H1 (cell line): ENCODE results near the gene ADAM21. TPM values are rescaled to one million over a fixed set of nuclear protein-coding genes. Genes with fewer than 3 reads are reported as not detected.

Experiments
- CTCF ChIA-PET: fragments of 300-600 bp; sonication (Branson Sonifier 250); formaldehyde crosslinking; loops from one replicate; lab custom pipeline; 2021; ENCODE audit not compliant: partially characterized antibody; lab: Charles Lee
- POLR2A ChIA-PET: fragments of 300-600 bp; sonication (Branson Sonifier 250); formaldehyde crosslinking; loops from one replicate; lab custom pipeline; 2021; ENCODE audit warnings: inconsistent platforms; ENCODE audit not compliant: partially characterized antibody; lab: Charles Lee
- DNase-seq, 2 experiments: peaks; one replicate each; pipeline versions ENCODE4 v3.0.0 to v3.0.0-alpha.2; 2010 to 2022; ENCODE audit warnings: low spot score in 2 of 2, low read depth in 1 of 2, mixed read lengths in 1 of 2
- FAIRE-seq: peaks from 2 replicates; lab custom pipeline; 2011; peaks lifted over from hg19 to GRCh38; lab: Jason Lieb, UNC
- H2AFZ ChIP-seq: 2 replicates; pipeline ENCODE4 v1.8.1; 2012; ENCODE audit warnings: low read length, inconsistent platforms
- H2AK5ac ChIP-seq: 2 replicates; pipeline ENCODE4 v1.6.1; 2013; ENCODE audit warnings: low read depth, low read length
- H2BK120ac ChIP-seq: replicated peaks from 2 replicates; pipeline ENCODE3; 2013; ENCODE audit warnings: low read depth, low read length, inconsistent platforms
- H2BK12ac ChIP-seq: 2 replicates; pipeline ENCODE4 v1.6.1; 2013; ENCODE audit warnings: low read depth, low read length
- H2BK15ac ChIP-seq: 2 replicates; pipeline ENCODE4 v1.6.1; 2013; ENCODE audit warnings: low read length
- H2BK20ac ChIP-seq: 2 replicates; pipeline ENCODE4 v1.6.1; 2013; ENCODE audit warnings: low read length
- H2BK5ac ChIP-seq: 2 replicates; pipeline ENCODE4 v1.6.1; 2013; ENCODE audit warnings: low read depth, low read length
- H3K14ac ChIP-seq: 2 replicates; pipeline ENCODE4 v1.6.1; 2013; ENCODE audit warnings: inconsistent platforms; ENCODE audit not compliant: insufficient read length
- H3K18ac ChIP-seq: 2 replicates; pipeline ENCODE4 v1.6.1; 2013; ENCODE audit warnings: low read length; ENCODE audit errors: extremely low read depth
- H3K23ac ChIP-seq: 2 replicates; pipeline ENCODE4 v1.6.1; 2013; ENCODE audit warnings: inconsistent platforms; ENCODE audit not compliant: insufficient read length
- H3K23me2 ChIP-seq: 2 replicates; pipeline ENCODE4 v1.6.1; 2013; ENCODE audit warnings: low read depth, low read length
- H3K27ac ChIP-seq: 2 replicates; pipeline ENCODE4 v1.6.1; 2011; ENCODE audit warnings: low read depth, low read length, inconsistent platforms
- H3K27me3 ChIP-seq, 4 experiments: replicated peaks in 1 of 4; 1 replicate in 1 of 4; 2 replicates in 3 of 4; pipeline versions ENCODE4 v1.6.1 to v1.8.1; 2011 to 2013; ENCODE audit warnings: low read length in 3 of 4, mild to moderate bottlenecking in 3 of 4, inconsistent platforms in 2 of 4, mixed read lengths in 2 of 4, moderate library complexity in 1 of 4; ENCODE audit not compliant: control insufficient read depth in 3 of 4, insufficient read depth in 3 of 4; ENCODE audit errors: extremely low read depth in 1 of 4
- H3K36me3 ChIP-seq, 4 experiments: 2 replicates each; pipeline versions ENCODE4 v1.6.1 to v1.8.1; 2011 to 2013; ENCODE audit warnings: mild to moderate bottlenecking in 4 of 4, low read length in 3 of 4, moderate library complexity in 2 of 4, control low read depth in 1 of 4, inconsistent platforms in 1 of 4; ENCODE audit not compliant: insufficient read depth in 4 of 4, control insufficient read depth in 2 of 4
- H3K4ac ChIP-seq: replicated peaks from 2 replicates; pipeline ENCODE3; 2013; ENCODE audit warnings: low read length, low read depth, mixed read lengths, inconsistent platforms; ENCODE audit not compliant: insufficient read length
- H3K4me1 ChIP-seq, 4 experiments: replicated peaks in 1 of 4; 1 replicate in 1 of 4; 2 replicates in 3 of 4; pipeline versions ENCODE4 v1.6.1 to v1.8.1; 2011 to 2013; ENCODE audit warnings: low read length in 3 of 4, inconsistent platforms in 2 of 4, mixed read lengths in 1 of 4; ENCODE audit not compliant: insufficient read depth in 4 of 4, control insufficient read depth in 3 of 4
- H3K4me2 ChIP-seq, 2 experiments: 2 replicates each; pipeline versions ENCODE4 v1.6.1 to v1.8.1; 2011 to 2013; ENCODE audit warnings: low read depth in 2 of 2, low read length in 2 of 2, control low read depth in 1 of 2, inconsistent platforms in 1 of 2, mild to moderate bottlenecking in 1 of 2; ENCODE audit not compliant: insufficient read depth in 1 of 2
- H3K4me3 ChIP-seq, 4 experiments: fragments of 200-600, 300-600 bp in 1 of 4; sonication (generic), shearing (Covaris generic), sonication (Bioruptor Twin) in 1 of 4; 2 replicates each; pipeline versions ENCODE4 v1.5.1 to v1.8.1; 2011 to 2016; ENCODE audit warnings: low read length in 4 of 4, low read depth in 3 of 4, control low read depth in 2 of 4, inconsistent platforms in 2 of 4, mild to moderate bottlenecking in 2 of 4, mixed read lengths in 1 of 4, moderate library complexity in 1 of 4; ENCODE audit not compliant: insufficient read depth in 2 of 4; ENCODE audit errors: extremely low read depth in 1 of 4
- H3K56ac ChIP-seq: replicated peaks from 2 replicates; pipeline ENCODE3; 2013; ENCODE audit warnings: low read depth, mild to moderate bottlenecking, mixed read lengths, low read length, inconsistent platforms; ENCODE audit not compliant: insufficient read length
- H3K79me1 ChIP-seq: 2 replicates; pipeline ENCODE4 v1.6.1; 2013; ENCODE audit warnings: low read depth, low read length, control low read depth
- H3K79me2 ChIP-seq, 2 experiments: 2 replicates each; pipeline versions ENCODE4 v1.6.1 to v1.8.1; 2012 to 2013; ENCODE audit warnings: low read length in 2 of 2, mild to moderate bottlenecking in 2 of 2, inconsistent platforms in 1 of 2; ENCODE audit not compliant: insufficient read depth in 2 of 2, control insufficient read depth in 1 of 2
- H3K9ac ChIP-seq, 4 experiments: replicated peaks in 1 of 4; 1 replicate in 1 of 4; 2 replicates in 3 of 4; pipeline versions ENCODE4 v1.6.1 to v1.8.1; 2011 to 2013; ENCODE audit warnings: low read depth in 3 of 4, low read length in 3 of 4, control low read depth in 2 of 4, mild to moderate bottlenecking in 2 of 4, moderate library complexity in 2 of 4, inconsistent platforms in 1 of 4; ENCODE audit errors: extremely low read depth in 1 of 4
- H3K9me3 ChIP-seq, 2 experiments: 2 replicates each; pipeline versions ENCODE4 v1.6.1 to v1.8.1; 2012 to 2013; ENCODE audit warnings: mild to moderate bottlenecking in 2 of 2, moderate library complexity in 2 of 2, control low read depth in 1 of 2, inconsistent platforms in 1 of 2, low read depth in 1 of 2, low read length in 1 of 2, mixed read lengths in 1 of 2; ENCODE audit not compliant: insufficient read depth in 2 of 2
- H4K20me1 ChIP-seq, 2 experiments: replicated peaks in 1 of 2; 2 replicates each; pipeline versions ENCODE3 to v1.8.1; 2011 to 2013; ENCODE audit warnings: inconsistent platforms in 2 of 2, low read length in 2 of 2, mild to moderate bottlenecking in 1 of 2; ENCODE audit not compliant: insufficient read depth in 2 of 2, control insufficient read depth in 1 of 2
- H4K5ac ChIP-seq: 2 replicates; pipeline ENCODE4 v1.6.1; 2013; ENCODE audit warnings: low read length, low read depth, mixed read lengths, inconsistent platforms; ENCODE audit not compliant: insufficient read length
- H4K8ac ChIP-seq: 2 replicates; pipeline ENCODE4 v1.8.0; 2013; ENCODE audit warnings: mild to moderate bottlenecking, moderate library complexity, low read length, inconsistent platforms; ENCODE audit not compliant: insufficient read depth; ENCODE audit errors: extremely low read depth
- H4K91ac ChIP-seq: replicated peaks from 2 replicates; pipeline ENCODE3; 2013; ENCODE audit warnings: low read length, mixed read lengths, inconsistent platforms; ENCODE audit not compliant: insufficient read length
- HDAC2 ChIP-seq, 2 experiments: fragments of 300-600 bp in 1 of 2; sonication (generic) in 1 of 2; IDR thresholded peaks; 2 replicates each; pipeline ENCODE4 v1.6.1; 2011 to 2012; ENCODE audit warnings: low read depth in 2 of 2, low read length in 2 of 2, mild to moderate bottlenecking in 2 of 2, moderate library complexity in 2 of 2, borderline replicate concordance in 1 of 2, inconsistent platforms in 1 of 2
- RNF2 ChIP-seq: fragments of 200-900, 300-1000 bp; sonication (generic); IDR thresholded peaks from 2 replicates; pipeline ENCODE4 v1.7.1; 2016; ENCODE audit warnings: borderline replicate concordance, low read depth, mild to moderate bottlenecking, antibody characterized with exemption, low read length; ENCODE audit not compliant: poor library complexity, severe bottlenecking; ENCODE audit errors: missing control alignments
- SP1 ChIP-seq: IDR thresholded peaks from 2 replicates; pipeline ENCODE4 v1.6.1; 2011; ENCODE audit warnings: low read depth, low read length
- SP4 ChIP-seq: IDR thresholded peaks from 2 replicates; pipeline ENCODE4 v1.6.1; 2012; ENCODE audit warnings: low read length, inconsistent platforms
- WGBS, 2 experiments: shearing (Covaris generic) in 1 of 2; methylation state at CpG; one replicate each; pipeline versions ENCODE4 v1.1.6 to v1.1.7; 2013 to 2015; ENCODE audit warnings: low lambda C conversion rate in 2 of 2, mixed read lengths in 2 of 2, inconsistent platforms in 1 of 2, low coverage in 1 of 2, missing lambda C conversion rate in 1 of 2; ENCODE audit not compliant: insufficient replicate concordance in 2 of 2, insufficient coverage in 1 of 2, insufficient read length in 1 of 2; ENCODE audit errors: extremely low coverage in 1 of 2, missing lambda C conversion rate in 1 of 2; 5-methylcytosine and 5-hydroxymethylcytosine counted together
- polyA plus RNA-seq, 7 experiments: library from polyadenylated mRNA; depleted of rRNA in 3 of 7; stranded (reverse) in 5 of 7; unstranded in 2 of 7; fragments of >200 nt in 5 of 7; fragments of 200-250 nt in 2 of 7; gene quantifications; 1 replicate in 5 of 7; 2 replicates in 1 of 7; 4 replicates in 1 of 7; pipeline versions ENCODE4 v1.2.1 to v1.2.3, GENCODE V29; 2011 to 2013; ENCODE audit warnings: missing spikeins in 2 of 7, mixed read lengths in 2 of 7
- total RNA-seq: library from RNA; stranded (reverse); fragmentation: NEBNext Ultra II Directional; extraction: Animal tissue kit (Norgen Biotek cat#: 25700); gene quantifications from 2 replicates; pipeline ENCODE4 v1.2.1, GENCODE V29; 2021

The ADAM21 gene
- total and polyA plus RNA-seq, 2 of the 8 experiments (the other 6 are each of a cell fraction or from before 2014, with no cell fraction given): 0.09 TPM; not detected in 1

GRCh38 chr14:70441641-70442040 lies 10.3 kb upstream of the ADAM21 start:
- Histone ChIP-seq H3K56ac (no peak overlapping the region), H3K9me3 (peaks cover 61 to 66% of the 10 kb centered on the region in 2 experiments), H2BK5ac (no peak overlapping the region), H3K4me2 (no peak overlapping the region), H2BK15ac (no peak overlapping the region), H4K8ac (no peak overlapping the region), H2AK5ac (no peak overlapping the region), H3K4me3 (no peak overlapping the region), H3K79me2 (no peaks in the 10 kb centered on the region), H3K4ac (no peak overlapping the region), H3K23me2 (no peaks in the 10 kb centered on the region), H2BK12ac (no peak overlapping the region), H3K27me3 (no peaks in the 10 kb centered on the region), H3K79me1 (no peaks in the 10 kb centered on the region), H4K20me1 (no peaks in the 10 kb centered on the region), H3K18ac (no peak overlapping the region), H2BK120ac (no peak overlapping the region), H3K27ac (no peak overlapping the region), H2BK20ac (no peak overlapping the region), H3K4me1 (no peaks in the 10 kb centered on the region), H2AFZ (no peak overlapping the region), H3K23ac (no peak overlapping the region), H4K5ac (no peak overlapping the region), H4K91ac (no peak overlapping the region), H3K36me3 (peaks cover 0 to 15% (median 0%) of the 10 kb centered on the region in 4 experiments; a peak in 3 of 8 replicates), H3K9ac (no peak overlapping the region), H3K14ac (no peak overlapping the region)
- ChIA-PET POLR2A (no interaction called here), CTCF (no interaction called here)
- WGBS, 2 experiments: 87% methylated on average over 3 of the region's 3 CpGs; no CpG with 5 or more reads in 1 of the 2 experiments
- TF ChIP-seq RNF2: no peak
- no peak for TF ChIP-seq HDAC2 (IDR thresholded peaks at IDR 0.05; ENCODE audit: borderline replicate concordance in 1 of 2, low read depth in 2 of 2, low read length in 2 of 2)
- TF ChIP-seq SP4: no peak
- TF ChIP-seq SP1: no peak
- FAIRE-seq (no peak), DNase-seq (no peak)
